Measurements from ENCODE around the gene CCDC7.

DNA sequence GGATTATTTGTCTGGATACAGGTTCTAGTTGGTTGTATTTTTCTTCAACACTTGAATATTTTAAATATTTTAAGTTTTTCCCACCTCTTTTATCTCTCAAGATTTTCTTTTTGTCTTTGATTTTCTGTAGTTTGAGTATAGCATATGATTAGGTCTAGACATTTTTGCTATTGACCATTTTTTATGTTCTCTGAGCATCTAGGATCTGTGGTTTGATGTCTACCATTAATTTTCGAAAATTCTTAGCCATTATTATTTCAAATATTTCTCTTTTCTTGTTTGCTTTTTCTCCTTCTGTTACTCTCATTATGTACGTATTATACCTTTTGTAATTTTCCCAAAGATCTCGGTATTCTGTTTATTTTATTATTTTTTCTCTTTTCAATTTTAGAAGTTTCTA is 293.0 kb downstream of the CCDC7 start:
- TF ChIP-seq CTCF (conservative IDR thresholded peaks at IDR 0.05; ENCODE audit: low read length) (no peak), EZH2phosphoT487 (IDR thresholded peaks at IDR 0.05; ENCODE audit: borderline replicate concordance) (no peak)
